HG02943 (cell line): Measurements from ENCODE around the gene ATXN1.

Experiments
- ATAC-seq: cut with Tn5 transposase; IDR thresholded peaks from one replicate; pipeline ENCODE4 v1.9.1; 2021; ENCODE audit warnings: mild to moderate bottlenecking, low read depth, moderate library complexity; ENCODE audit not compliant: unreplicated experiment

ATXN1 gene

GRCh38 chr6:16254535-16254934 lies 506.7 kb downstream of the ATXN1 start:
- no peak for ATAC-seq

DNA sequence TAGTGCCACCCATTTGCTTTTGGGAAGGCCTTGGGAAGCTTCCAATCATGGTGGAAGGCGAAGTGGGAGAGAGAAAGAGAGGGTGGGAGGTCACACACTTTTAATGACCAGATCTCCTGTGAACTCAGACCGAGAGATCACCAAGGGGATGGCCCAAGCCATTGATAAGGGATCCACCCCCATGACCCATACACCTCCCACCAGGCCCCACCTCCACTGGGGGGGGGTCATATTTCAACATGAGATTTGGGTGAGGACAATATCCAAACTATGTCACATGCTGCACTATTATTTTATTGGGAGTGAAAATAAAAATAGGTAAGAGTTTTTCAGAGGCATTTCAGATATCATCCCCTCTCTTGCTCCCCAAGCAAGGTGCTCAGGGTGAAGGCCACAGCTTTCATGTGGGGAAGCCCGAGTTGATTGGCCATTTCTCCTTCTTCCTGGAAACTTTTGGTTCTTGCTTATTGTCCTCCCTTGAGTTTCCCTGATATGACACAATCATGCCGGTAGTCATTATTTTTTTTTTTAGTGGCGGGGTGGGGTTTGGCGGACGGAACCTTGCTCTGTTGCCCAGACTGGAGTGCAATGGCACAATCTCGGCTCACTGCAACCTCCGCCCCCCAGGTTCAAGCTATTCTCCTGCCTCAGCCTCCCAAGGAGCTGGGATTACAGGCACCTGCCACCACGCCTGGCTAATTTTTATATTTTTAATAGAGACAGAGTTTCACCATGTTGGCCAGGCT lies 507.7 kb downstream of the ATXN1 start:
- no peak for ATAC-seq

GRCh38 chr6:16252686-16253299 lies 508.5 kb downstream of the ATXN1 start:
- no peak for ATAC-seq

- no peak for ATAC-seq
Measured at GRCh38 chr6:16251706-16252105, 509.6 kb downstream of the ATXN1 start.

DNA sequence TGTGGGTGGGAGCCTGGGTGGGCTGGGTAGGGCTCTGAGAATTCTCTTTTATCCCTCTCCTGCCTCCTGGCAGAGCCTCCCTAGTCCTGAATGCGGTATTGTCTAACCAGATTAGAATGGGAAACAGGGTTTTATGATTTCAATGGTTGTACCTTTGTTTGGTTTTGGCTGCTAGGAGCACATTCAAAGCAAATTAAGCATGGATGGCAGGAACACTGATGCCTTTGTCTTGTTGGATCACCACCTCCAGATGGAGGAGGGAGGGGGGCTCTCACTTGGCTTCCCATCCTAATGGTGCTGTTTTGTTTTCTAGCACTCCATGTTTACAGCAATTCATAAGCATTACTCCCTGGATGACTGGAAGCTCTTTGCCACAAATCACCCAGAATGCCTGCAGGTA lies 511.3 kb downstream of the ATXN1 start:
- ATAC-seq = no peak
